AG09319 (cell line): ENCODE results near the gene CDK19.
"Not testable (repeated sequence)": the region's sequence is repeated elsewhere in the genome, so short reads cannot be mapped to it uniquely, and the experiment has no call there.

Experiments used
- DNase-seq: peaks from one replicate; pipeline ENCODE4 v3.0.0-alpha.2; 2010; ENCODE audit warnings: low read depth; ENCODE audit errors: extremely low read depth
- CTCF ChIP-seq: IDR thresholded peaks from 2 replicates; pipeline ENCODE4 v1.5.1; 2011; ENCODE audit warnings: low read depth, mild to moderate bottlenecking, inconsistent platforms, low read length, moderate library complexity

The CDK19 gene

GRCh38 chr6:110587328-110587727, 227.9 kb downstream of the CDK19 start:
- TF ChIP-seq CTCF: no peak
- no peak for DNase-seq

- DNase-seq: no peak
- TF ChIP-seq CTCF: no peak
Observed at GRCh38 chr6:110581679-110582078, 233.6 kb downstream of the CDK19 start.

- DNase-seq: not testable (repeated sequence)
Observed at GRCh38 chr6:110577596-110578167, 237.6 kb downstream of the CDK19 start.

- TF ChIP-seq CTCF: no peak
- no peak for DNase-seq
Observed at GRCh38 chr6:110575925-110576463, 239.3 kb downstream of the CDK19 start.

GRCh38 chr6:110574817-110575216, 240.5 kb downstream of the CDK19 start:
- DNase-seq: no peak
- TF ChIP-seq CTCF: no peak

- no peak for TF ChIP-seq CTCF
- no peak for DNase-seq
Observed at GRCh38 chr6:110573537-110573936, 241.7 kb downstream of the CDK19 start.

- no peak for TF ChIP-seq CTCF
- no peak for DNase-seq
Observed at GRCh38 chr6:110573136-110573535, 242.1 kb downstream of the CDK19 start.
